NOMO-1 (cell line): ENCODE data around the gene CLEC3A.
"Not testable (repeated sequence)": the region's sequence is repeated elsewhere in the genome, so short reads cannot be mapped to it uniquely, and the experiment has no call there.

Experiments
- DNase-seq, 2 experiments: peaks; one replicate each; lab custom pipeline; 2025; ENCODE audit not compliant: unreplicated experiment in 2 of 2; lab: John Stamatoyannopoulos, UW

CLEC3A gene, protein sequence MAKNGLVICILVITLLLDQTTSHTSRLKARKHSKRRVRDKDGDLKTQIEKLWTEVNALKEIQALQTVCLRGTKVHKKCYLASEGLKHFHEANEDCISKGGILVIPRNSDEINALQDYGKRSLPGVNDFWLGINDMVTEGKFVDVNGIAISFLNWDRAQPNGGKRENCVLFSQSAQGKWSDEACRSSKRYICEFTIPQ

DNA sequence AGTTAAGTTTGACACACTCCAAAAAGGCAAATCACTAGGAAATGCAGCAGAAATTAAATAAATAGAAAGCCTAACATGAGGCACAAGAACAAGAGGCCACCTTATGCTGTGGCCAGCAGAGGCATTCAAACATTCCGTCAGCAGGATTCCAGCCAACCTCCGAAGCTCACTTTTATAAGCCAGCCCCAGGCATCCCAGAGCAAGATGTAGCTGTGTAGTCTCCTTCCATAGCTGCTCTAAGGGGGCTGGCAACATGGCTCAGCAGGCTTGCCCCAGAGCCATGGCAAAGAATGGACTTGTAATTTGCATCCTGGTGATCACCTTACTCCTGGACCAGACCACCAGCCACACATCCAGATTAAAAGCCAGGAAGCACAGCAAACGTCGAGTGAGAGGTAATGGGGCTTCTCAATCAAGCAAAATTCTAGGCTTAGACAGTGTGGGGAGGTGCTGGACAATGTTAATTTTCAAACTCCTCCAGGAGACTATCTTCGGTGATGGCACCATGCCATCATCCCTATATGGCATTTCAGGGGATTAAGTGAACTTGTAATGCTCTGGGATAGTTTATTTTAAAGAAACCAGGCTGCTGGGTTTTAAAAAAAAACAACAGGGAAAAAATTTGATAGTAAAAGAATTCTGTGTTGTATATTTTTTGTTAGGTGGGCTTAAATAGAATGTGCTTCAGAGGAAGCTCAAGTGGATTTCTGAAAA is at the start of gene CLEC3A:
Gene CLEC3A (plus strand): TSS at position 202 of the 714 bp plus-strand sequence. CDS start 79 bp downstream, at position 281.
- DNase-seq = no peak

DNA sequence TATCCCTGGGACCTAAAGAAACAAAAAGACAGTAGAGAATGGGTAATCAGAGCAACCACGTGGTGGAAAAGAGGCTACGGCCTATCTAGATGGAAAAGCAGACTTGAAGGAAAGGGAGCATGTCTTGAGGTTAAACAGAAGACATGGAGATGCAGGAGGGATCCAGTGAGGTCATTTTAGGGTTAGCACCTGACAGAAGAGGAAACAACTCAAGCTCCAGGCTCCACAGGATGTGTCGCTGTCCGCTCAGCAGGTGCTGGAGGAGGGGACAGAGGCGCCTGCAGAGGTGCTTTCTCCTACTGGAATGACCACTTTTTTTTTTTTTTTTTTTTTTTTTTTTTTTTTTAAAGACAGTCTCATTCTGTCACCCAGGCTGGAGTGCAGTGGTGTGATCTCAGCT is 47.5 kb upstream of the CLEC3A start:
- DNase-seq = no peak

DNA sequence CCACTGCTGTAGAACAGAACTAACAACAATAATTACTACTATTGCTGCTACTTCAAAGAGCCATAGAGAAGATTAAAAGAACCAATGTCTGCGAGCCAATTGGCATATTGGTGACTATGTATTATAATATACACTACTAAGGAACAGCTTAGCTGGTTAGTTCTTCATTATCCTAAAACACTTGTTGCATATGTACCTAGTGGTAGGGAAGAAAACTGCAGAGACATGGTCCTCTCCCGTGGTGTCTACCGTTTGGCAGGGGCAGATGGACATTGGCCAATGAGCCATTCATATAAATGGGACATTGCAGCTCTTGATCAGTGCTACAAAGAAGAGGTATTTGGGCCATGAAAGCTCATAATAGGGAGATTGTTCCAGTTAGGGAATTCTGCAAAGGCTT is 46.4 kb upstream of the CLEC3A start:
- no peak for DNase-seq

DNA sequence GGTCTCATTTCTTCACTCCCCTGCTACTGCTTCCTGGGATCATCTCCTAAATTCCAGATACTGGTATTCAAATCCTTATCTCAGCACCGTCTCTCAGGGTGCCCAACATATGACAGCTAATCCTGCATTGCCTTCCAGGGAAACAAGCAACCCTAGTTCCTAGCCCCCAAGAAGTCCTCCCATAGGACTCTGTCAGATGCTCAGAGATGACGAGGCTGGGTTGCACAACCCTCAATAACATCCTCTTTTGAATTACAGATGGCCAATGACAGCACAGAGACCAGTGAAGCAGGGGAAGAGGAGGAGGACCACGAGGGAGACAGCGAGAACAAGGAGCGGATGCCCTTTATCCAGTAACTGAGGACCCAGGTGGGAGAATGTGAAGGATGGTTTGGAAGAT is 45.0 kb upstream of the CLEC3A start:
- peak in 1 of 2 experiments; percentile 59 for DNase-seq

DNA sequence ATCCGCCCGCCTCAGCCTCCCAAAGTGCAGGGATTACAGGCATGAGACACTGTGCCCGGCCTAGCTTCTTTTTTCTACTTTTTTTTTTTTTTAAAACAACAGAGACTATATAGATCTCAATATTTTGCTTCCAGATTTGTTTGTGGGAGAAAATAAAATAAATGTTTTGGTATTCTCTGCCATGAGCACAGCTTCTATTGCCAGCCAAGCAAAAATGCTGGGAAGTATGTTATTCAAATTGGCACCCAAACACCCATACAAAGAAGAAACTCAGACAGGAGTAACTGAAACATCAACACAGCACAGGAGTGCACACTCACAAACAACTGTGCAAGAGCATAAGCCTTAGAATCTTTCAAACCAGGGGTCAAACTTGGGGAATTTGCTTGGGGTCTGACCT is 37.2 kb upstream of the CLEC3A start:
- no peak for DNase-seq

DNA sequence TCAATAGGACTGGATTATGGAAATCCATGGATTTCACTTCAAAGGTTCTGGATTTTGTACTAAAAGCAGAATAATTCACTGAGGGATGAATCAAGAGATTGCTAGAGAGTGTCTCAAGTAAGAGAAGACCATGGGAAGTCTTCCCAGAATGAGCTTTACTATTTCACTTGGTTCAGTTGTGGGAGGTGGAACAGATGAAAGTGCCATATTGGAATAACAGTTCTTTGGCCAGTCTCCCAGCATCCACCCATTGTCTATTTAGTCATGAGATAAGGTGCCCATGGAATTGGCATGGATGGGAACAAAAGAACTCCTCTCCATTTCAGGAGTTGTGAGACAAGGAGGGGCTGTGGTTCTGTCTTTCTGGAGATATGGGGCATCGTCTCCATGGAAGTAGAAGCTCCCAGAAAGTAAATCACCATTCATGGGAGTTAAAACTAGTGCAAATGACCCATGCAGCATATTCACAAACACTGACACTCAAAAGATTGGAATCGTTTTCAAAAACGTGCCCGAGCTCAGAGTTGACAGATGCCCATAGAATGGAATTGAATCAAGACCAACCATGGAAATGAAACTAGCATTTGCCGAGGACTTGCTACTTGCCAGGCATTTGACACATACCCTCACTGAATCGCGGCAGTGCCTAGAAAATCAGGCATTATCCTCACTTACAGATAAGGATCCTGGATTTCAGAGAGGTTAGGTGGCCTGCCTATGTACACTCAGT is 36.2 kb upstream of the CLEC3A start:
- no peak for DNase-seq

DNA sequence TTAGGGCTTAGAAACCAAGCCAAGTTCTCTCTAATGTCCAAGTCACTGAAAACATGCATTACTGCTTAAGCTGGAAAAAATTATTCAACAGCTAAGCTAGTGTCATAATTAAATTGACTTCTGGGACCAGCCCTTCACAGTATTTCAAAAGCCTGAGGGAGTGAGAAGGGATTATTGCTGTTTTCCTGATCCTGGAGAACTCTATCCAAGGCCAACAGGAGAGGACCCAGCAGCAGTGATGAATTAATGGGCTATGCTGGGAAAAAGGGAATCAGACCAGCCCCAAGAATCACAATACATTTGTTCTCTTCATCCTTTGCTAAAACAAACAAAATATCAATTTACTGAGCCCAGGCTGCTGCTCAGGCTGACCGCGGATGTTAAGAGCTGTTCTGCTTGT is 34.5 kb upstream of the CLEC3A start:
- DNase-seq = no peak

DNA sequence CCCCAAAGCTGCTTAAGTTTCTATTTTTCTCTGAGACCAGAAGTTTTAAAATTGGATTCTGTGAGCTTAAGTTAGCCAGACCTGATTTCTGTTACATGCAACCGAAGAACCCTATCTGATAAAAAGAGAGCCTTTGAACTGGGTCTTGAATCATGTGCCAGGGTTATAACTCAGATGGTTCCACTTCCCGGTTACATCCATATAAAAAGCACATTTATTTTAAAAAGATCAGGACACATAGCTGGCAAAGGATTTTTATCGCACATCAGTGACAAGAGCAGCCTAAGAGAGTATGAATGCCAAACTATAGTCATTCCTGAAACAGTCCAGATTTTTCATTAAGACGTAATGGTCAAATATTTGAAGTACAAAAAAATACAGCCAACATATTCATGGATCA is 32.5 kb upstream of the CLEC3A start:
- no peak for DNase-seq

DNA sequence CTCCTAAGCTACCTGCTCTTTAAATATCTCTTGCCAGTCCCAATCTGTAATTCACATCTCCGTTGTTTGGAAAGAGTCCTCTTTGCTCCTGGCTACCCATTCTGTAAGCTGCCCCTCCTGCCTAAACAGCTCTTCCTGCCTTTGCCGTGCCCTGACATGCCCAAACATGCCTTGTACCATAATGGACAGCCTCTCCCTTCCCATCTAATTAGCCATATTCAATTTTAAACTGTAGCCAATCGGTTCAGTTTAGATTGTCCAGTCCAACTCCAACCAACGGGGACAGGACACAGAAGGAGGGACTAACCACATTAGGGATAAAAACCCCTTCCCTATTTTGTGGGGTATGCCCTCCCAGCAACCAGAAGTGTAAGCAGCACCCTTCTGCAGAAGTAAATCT is 30.6 kb upstream of the CLEC3A start:
- DNase-seq = no peak

DNA sequence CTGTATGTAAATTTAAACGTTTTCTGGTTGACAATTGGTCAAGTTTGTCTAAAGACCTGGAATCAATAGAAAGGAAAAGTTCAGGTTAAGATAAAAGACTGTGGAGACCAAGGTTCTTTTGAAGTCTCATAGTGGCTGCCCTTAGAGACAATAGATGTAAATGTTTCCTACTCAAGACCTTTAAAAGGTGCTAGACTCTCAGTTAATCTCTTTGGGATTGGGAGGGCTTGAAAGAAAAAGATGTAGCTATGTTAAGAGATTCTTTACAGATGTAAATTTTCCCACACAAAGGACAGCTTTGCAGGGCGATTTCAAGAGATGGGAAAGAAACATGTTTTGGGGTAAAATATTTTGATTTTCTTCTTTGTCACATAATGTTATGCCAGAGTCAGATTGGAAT is 30.0 kb upstream of the CLEC3A start:
- not testable (repeated sequence) for DNase-seq

DNA sequence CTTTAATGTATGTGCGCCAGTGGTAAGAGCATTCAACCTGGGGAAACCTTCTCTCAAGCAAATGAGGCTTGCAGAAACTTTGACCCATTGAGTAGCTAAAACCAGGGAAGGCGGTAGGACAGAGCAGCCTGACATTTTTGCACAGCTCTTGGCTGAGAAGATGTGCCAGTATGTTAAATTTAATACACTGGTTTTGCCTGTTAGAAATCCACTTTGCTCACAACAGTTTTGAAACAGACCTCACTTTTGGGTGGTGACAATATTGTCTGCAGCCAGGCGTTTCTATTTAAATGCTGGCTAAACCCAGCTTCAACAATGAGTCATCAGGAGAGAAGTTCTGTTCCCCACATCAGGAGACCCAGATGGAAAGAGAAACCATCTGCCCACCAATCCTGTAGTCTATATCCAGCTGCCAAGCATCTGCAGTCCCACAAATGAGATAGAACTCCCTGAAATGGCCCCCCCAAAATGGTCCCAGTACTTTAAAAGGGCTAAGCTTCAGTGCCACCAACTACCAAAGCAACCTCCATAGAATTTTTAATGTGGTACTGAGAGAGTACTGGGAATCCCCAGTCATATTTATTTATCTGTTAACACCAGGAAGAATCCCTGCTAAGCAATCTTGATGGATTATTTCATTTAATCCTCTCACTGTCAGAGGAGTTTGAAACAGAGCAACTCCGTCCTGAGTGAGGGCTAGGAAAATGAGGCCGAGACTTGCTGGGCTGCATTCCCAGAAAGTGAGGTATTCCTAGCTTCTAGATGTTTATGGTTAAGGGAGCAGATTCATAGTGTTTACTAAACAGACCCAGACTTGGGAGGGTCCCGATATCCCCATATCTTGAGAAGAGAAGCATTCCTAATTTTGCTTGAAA is 29.0 kb upstream of the CLEC3A start:
- no peak for DNase-seq

DNA sequence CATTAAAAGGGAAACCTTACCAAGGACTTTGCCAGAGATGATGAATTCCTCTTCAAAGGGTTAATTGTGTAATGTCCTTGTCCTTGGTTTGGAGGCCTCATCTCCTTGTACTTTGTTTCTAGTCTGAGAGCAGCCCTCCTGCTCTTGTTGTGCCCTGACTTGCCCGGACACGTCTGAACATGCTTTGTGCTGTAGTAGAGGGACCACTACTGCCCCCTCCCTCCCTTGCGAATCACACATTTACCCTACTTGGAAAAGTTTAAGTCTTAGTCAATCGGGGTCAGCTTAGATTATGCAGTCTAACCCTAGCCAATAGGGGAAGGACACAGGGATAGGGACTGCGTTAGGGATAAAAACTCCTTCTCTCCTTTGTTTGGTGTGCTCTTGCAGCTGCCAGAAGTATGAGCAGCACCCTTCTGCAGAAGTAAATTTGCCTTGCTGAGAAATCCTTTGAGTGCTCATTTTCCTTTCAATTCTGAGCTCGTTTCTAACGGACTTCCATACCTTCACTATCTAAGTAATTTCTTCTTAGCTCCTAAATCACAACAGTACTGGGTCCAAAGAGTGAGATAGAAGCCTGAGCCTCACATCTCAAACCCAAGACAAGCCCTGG is 26.4 kb upstream of the CLEC3A start:
- no peak for DNase-seq

DNA sequence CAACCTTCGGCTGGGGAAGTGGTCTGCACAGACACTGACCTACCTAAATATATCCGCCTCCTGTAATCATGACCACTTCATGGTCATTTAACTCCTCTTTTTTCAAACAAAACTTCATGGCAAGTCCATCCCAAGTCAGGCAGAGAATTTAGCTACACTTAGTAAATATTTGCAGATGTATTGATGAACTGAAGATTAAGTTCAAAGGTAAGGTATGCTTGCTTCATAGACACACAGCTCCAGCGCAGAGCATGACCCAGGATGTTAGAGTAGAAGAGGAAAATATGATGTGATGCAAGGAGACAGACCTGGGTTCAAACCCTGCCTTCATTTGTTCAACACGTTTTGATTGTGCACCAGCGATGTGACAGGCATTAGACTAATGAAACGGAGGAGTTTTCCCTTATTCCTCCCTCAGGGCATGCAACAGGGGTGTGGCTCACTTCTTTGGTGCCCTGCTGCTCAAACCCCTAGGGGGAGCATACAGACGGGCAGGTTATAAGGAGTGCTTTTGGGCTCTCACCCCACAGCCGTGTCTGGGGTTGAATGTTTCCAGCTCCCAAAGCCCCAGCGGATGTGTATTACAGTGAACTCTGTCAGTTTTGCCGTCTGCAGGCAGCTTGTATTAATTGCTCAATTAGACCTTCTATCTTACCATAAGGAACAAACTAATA is 23.9 kb upstream of the CLEC3A start:
- DNase-seq = no peak

DNA sequence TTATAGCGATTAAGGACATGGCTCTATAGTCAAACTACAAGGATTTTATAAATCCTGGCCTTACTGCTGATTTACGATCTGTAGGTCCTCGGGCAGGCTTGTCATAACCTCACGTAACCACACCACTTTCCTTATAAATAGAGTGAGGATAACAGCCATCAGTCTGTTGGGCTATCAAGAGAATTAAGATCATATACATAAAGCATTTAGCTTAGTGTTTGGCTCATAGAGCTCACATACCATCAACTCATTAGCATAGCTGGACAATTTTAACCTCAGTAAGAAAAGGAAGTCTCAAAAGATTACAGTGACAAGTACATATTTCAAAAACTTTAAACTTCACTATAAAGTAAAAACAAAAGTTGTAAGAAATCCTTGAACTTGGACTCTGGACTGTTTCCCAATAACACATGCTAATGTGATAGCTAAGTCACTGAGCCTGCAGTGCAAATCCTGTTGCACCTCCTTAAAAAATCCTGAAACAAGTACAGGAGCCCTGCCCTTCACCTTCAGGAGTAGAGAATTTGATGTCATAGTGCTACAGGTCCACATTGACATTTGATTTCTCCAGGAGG is 20.8 kb upstream of the CLEC3A start:
- peak in 1 of 2 experiments; percentile 28 for DNase-seq

DNA sequence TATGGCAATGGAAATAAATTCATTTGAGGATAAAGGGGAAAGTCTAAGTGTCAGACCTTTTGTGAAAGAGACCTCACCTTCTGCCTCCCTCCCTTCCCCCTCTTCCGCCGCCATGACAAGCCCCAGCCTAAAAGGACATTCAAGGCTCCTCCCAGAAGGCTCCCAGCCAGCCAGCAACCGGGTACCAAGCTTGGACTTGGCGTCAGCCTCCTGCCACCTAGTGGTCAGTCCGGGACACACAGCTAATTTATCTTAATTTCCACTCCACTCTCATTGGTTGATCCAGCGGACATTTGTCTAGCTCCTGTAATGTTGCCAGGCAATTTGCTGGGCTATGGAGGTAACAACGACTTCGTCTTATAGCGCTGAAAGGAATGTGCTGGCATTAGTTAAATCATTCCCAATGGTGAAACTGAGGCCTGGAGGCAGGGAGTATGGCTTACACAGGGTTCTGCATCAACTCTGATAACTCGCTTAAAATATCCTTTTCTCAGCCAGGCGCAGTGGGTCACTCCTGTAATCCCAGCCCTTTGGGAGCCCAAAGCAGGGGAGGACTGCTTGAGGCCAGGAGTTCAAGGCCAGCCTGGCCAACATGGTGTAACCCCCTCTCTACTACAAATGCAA is 19.3 kb upstream of the CLEC3A start:
- peak; percentile 83 to 91 for DNase-seq

DNA sequence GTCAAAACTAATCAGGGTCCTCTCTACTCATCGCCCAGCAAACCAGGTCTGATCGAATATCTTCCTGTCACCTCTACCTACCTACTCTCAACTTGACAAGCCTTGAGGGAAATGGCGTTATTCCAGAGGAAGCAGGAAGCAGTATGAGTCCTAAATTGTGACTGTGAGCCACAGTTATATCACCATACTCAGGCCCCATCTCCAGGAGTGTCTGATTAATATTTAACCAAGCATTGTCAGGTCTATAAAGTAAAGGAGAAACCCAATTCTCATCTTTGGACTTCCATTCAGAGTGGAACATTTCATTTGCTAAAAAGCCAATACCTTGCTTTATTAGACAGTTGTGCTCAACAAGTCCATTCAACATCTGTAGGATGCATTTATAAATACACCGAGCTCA is 17.8 kb upstream of the CLEC3A start:
- no peak for DNase-seq

DNA sequence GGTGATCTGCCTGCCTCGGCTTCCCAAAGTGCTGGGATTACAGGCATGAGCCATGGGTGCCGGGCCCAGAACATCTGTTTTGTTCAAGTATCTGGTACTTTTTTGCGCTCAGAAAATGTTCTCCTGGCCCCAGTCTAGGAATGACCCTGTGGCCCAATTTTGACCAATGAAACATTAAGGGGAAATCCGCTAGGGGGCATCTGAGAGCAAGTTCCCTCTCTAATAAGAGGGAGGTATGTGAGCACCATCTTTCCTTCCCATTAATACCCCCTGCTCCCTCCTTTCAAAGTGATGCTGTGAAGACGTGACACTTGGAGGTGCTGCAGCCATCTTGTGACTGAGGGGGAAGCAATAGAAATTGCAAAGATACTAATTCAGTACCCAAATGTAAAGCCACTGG is 16.5 kb upstream of the CLEC3A start:
- no peak for DNase-seq

DNA sequence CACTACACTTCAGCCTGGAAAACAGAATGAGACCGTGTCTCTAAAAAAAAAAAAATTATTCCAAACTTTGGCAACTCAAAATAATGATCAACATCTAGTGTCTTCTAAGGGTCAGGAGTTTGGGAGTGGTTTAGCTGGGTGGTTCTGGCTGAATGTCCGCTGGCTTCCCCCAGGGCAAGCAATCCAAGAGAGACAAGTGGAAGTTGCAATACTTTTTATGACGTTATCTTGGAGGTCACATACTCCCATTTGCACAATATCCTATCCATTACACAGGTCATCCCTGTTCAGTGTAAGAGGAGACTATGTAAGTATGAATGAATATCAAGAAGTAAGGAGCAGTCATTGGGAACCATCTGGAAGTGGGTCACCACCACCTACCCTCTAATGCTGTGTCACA is 15.2 kb upstream of the CLEC3A start:
- no peak for DNase-seq

DNA sequence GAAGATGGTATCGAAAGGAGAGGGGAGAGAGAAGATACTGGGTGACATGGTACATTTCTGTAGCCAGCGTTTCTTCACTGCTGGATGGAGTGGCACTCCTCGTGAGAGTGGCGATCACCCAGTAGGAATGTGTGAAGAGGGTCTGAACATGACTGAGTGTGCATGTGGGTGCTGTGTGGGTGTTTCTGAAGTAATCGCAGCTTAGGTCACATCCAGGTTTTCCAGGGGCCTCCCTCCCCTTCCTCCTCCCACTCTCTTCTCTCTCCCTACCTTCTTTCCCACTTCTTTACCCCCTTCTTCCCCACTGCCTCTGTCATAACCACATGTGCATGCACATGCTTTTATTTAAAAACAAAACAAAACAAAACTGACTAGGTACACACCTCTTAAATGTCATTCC is 1.8 kb downstream of the CLEC3A start:
- DNase-seq = no peak
